Fibroblast of mammary gland (primary cell): ENCODE results near the gene FAM107A.

Experiments used
- DNase-seq: peaks from one replicate; pipeline ENCODE4 v3.0.0-alpha.2; 2010; ENCODE audit warnings: low read depth
- H3K4me3 ChIP-seq: 2 replicates; pipeline ENCODE4 v1.5.1; 2011; ENCODE audit warnings: low read depth, mild to moderate bottlenecking, low read length, moderate library complexity; ENCODE audit not compliant: control insufficient read depth
- CTCF ChIP-seq: conservative IDR thresholded peaks from 2 replicates; pipeline ENCODE4 v1.5.1; 2011; ENCODE audit warnings: low read depth, low read length, inconsistent platforms; ENCODE audit not compliant: control insufficient read depth, insufficient read depth

Gene FAM107A

GRCh38 chr3:58526515-58526957 lies 50.7 kb downstream of the FAM107A start:
- TF ChIP-seq CTCF = no peak
- no peak overlapping the region for H3K4me3 ChIP-seq
- DNase-seq = peak; percentile 96

GRCh38 chr3:58524326-58524888 lies 52.8 kb downstream of the FAM107A start:
- TF ChIP-seq CTCF = no peak
- H3K4me3 ChIP-seq = no peak overlapping the region
- DNase-seq = no peak

GRCh38 chr3:58522759-58523425 lies 54.3 kb downstream of the FAM107A start:
- no peak for DNase-seq
- no peak overlapping the region for H3K4me3 ChIP-seq
- no peak for TF ChIP-seq CTCF

GRCh38 chr3:58521917-58522631 lies 55.1 kb downstream of the FAM107A start:
- DNase-seq = no peak
- no peak overlapping the region for H3K4me3 ChIP-seq
- no peak for TF ChIP-seq CTCF

- TF ChIP-seq CTCF = no peak
- no peak for DNase-seq
- no peak overlapping the region for H3K4me3 ChIP-seq
Observed at GRCh38 chr3:58521336-58521670, 55.9 kb downstream of the FAM107A start.

GRCh38 chr3:58520403-58521335 lies 56.5 kb downstream of the FAM107A start:
- H3K4me3 ChIP-seq = no peak overlapping the region
- peak; percentile 47 for DNase-seq
- no peak for TF ChIP-seq CTCF
